Spinal cord (tissue), 10 donors: ENCODE results near the gene PNLIPRP2. TPM values are rescaled to one million over a fixed set of nuclear protein-coding genes. Genes with fewer than 3 reads are reported as not detected.
A peak's percentile ranks its signal among the peaks of the same experiment; 100 is the strongest.

ENCODE experiments used
- DNase-seq, 6 donors: peaks; one replicate each; pipeline versions ENCODE4 v3.0.0 to v3.0.0-alpha.2; 2013 to 2015; ENCODE audit warnings: low spot score in 6 of 6, low read depth in 4 of 6
- H3K27ac ChIP-seq: one replicate; pipeline ENCODE4 v1.5.1; 2013; ENCODE audit warnings: low read depth, low read length, control low read depth
- H3K27me3 ChIP-seq: one replicate; pipeline ENCODE4 v1.6.1; 2013; ENCODE audit warnings: low read length; ENCODE audit not compliant: control insufficient read depth, insufficient read depth
- H3K36me3 ChIP-seq: one replicate; pipeline ENCODE4 v1.6.1; 2013; ENCODE audit warnings: low read length; ENCODE audit not compliant: control insufficient read depth, insufficient read depth
- H3K4me1 ChIP-seq: one replicate; pipeline ENCODE4 v1.6.1; 2013; ENCODE audit warnings: low read length; ENCODE audit not compliant: control insufficient read depth, insufficient read depth
- H3K4me3 ChIP-seq: one replicate; pipeline ENCODE4 v1.5.1; 2013; ENCODE audit warnings: low read depth, low read length, control low read depth
- H3K9me3 ChIP-seq: one replicate; pipeline ENCODE4 v1.6.1; 2013; ENCODE audit warnings: low read length; ENCODE audit not compliant: control insufficient read depth, insufficient read depth
- WGBS: methylation state at CpG from one replicate; pipeline ENCODE4 v1.1.5; 2013; ENCODE audit warnings: missing lambda C conversion rate; ENCODE audit not compliant: insufficient coverage; 5-methylcytosine and 5-hydroxymethylcytosine counted together
- polyA plus RNA-seq, 2 donors: library from polyadenylated mRNA; unstranded; fragments of 120-200 nt; gene quantifications; one replicate each; pipeline ENCODE4 v1.2.1, GENCODE V29; 2013; ENCODE audit not compliant: insufficient read length in 2 of 2
- total RNA-seq, 2 donors: library from RNA; depleted of rRNA in 1 of 2; stranded (reverse); fragments of 120-200 nt in 1 of 2; fragments of >200 nt in 1 of 2; gene quantifications; one replicate each; pipeline versions ENCODE4 v1.2.3 to v1.2.4, GENCODE V29; 2013 to 2014
- donor health status: healthy.

Gene PNLIPRP2
- total and polyA plus RNA-seq, 4 donors = 0.18 to 0.30 (median 0.22) TPM; not detected in 1

GRCh38 chr10:116671274-116671926, 50.6 kb downstream of the PNLIPRP2 start:
- Histone ChIP-seq H3K9me3 (no peaks in the 10 kb centered on the region), H3K27me3 (peaks cover 6% of the 10 kb centered on the region), H3K4me1 (peaks cover 20% of the 10 kb centered on the region), H3K4me3 (no peak overlapping the region), H3K36me3 (peaks cover 14% of the 10 kb centered on the region), H3K27ac (no peak overlapping the region)
- WGBS = 64% methylated on average over 5 of the region's 5 CpGs
- no peak for DNase-seq

- peak in 1 of 6 donors; percentile 90 for DNase-seq
- Histone ChIP-seq H3K27me3 (peaks cover 6% of the 10 kb centered on the region), H3K27ac (no peak overlapping the region), H3K4me3 (no peak overlapping the region), H3K36me3 (peaks cover 21% of the 10 kb centered on the region), H3K9me3 (no peaks in the 10 kb centered on the region), H3K4me1 (peaks cover 20% of the 10 kb centered on the region)
- 90% methylated on average over 5 of the region's 5 CpGs for WGBS
These were observed 52.1 kb downstream of the PNLIPRP2 start for GRCh38 chr10:116672891-116673290.

GRCh38 chr10:116673866-116674265, 53.1 kb downstream of the PNLIPRP2 start:
- Histone ChIP-seq H3K9me3 (no peaks in the 10 kb centered on the region), H3K27ac (no peak overlapping the region), H3K4me3 (no peak overlapping the region), H3K27me3 (peaks cover 6% of the 10 kb centered on the region), H3K36me3 (peaks cover 21% of the 10 kb centered on the region), H3K4me1 (peaks cover 14% of the 10 kb centered on the region)
- WGBS = no CpG with 5 or more reads among the region's 2 CpGs
- DNase-seq = no peak

- DNase-seq = no peak
- peaks cover under 1% of the 10 kb centered on the region for H3K27me3 ChIP-seq
- no peak overlapping the region for H3K4me3 ChIP-seq
- 94% methylated on average over 32 of the region's 32 CpGs for WGBS
- peaks cover 9% of the 10 kb centered on the region for H3K4me1 ChIP-seq
- no peaks in the 10 kb centered on the region for H3K9me3 ChIP-seq
- peaks cover 21% of the 10 kb centered on the region for H3K36me3 ChIP-seq
- no peak overlapping the region for H3K27ac ChIP-seq
These were observed 54.2 kb downstream of the PNLIPRP2 start for GRCh38 chr10:116674901-116675423.

- H3K27me3 ChIP-seq = no peaks in the 10 kb centered on the region
- H3K36me3 ChIP-seq = peaks cover 21% of the 10 kb centered on the region
- H3K27ac ChIP-seq = no peak overlapping the region
- 88% methylated on average over 9 of the region's 11 CpGs for WGBS
- H3K4me3 ChIP-seq = no peak overlapping the region
- no peaks in the 10 kb centered on the region for H3K4me1 ChIP-seq
- no peak for DNase-seq
- H3K9me3 ChIP-seq = no peaks in the 10 kb centered on the region
These were observed 55.4 kb downstream of the PNLIPRP2 start for GRCh38 chr10:116676118-116676517.

GRCh38 chr10:116676633-116677032, 55.9 kb downstream of the PNLIPRP2 start:
- Histone ChIP-seq H3K4me1 (no peaks in the 10 kb centered on the region), H3K27me3 (no peaks in the 10 kb centered on the region), H3K4me3 (no peak overlapping the region), H3K27ac (no peak overlapping the region), H3K9me3 (no peaks in the 10 kb centered on the region), H3K36me3 (peaks cover 21% of the 10 kb centered on the region)
- 81% methylated on average over 8 of the region's 8 CpGs for WGBS
- no peak for DNase-seq

- WGBS = 90% methylated on average over 6 of the region's 15 CpGs
- H3K27me3 ChIP-seq = no peaks in the 10 kb centered on the region
- H3K9me3 ChIP-seq = no peaks in the 10 kb centered on the region
- H3K4me1 ChIP-seq = peaks cover 9% of the 10 kb centered on the region
- H3K36me3 ChIP-seq = peaks cover 17% of the 10 kb centered on the region
- no peak overlapping the region for H3K4me3 ChIP-seq
- H3K27ac ChIP-seq = no peak overlapping the region
- DNase-seq = no peak
These were observed 58.6 kb downstream of the PNLIPRP2 start for GRCh38 chr10:116679351-116679750.

GRCh38 chr10:116683166-116683565, 62.4 kb downstream of the PNLIPRP2 start:
- 91% methylated on average over 5 of the region's 9 CpGs for WGBS
- Histone ChIP-seq H3K27ac (no peak overlapping the region), H3K27me3 (peaks cover 2% of the 10 kb centered on the region), H3K4me3 (no peak overlapping the region), H3K9me3 (no peaks in the 10 kb centered on the region), H3K36me3 (peaks cover 3% of the 10 kb centered on the region), H3K4me1 (peaks cover 14% of the 10 kb centered on the region)
- no peak for DNase-seq

- 92% methylated on average over 11 of the region's 11 CpGs for WGBS
- DNase-seq = no peak
- H3K9me3 ChIP-seq = no peaks in the 10 kb centered on the region
- no peak overlapping the region for H3K4me3 ChIP-seq
- H3K4me1 ChIP-seq = peaks cover 14% of the 10 kb centered on the region
- no peak overlapping the region for H3K27ac ChIP-seq
- H3K36me3 ChIP-seq = peaks cover 3% of the 10 kb centered on the region
- peaks cover 2% of the 10 kb centered on the region for H3K27me3 ChIP-seq
These were observed 63.1 kb downstream of the PNLIPRP2 start for GRCh38 chr10:116683821-116684220.

- Histone ChIP-seq H3K9me3 (no peaks in the 10 kb centered on the region), H3K36me3 (peaks cover 3% of the 10 kb centered on the region), H3K27me3 (peaks cover 2% of the 10 kb centered on the region), H3K4me3 (no peak overlapping the region), H3K27ac (no peak overlapping the region), H3K4me1 (peaks cover 19% of the 10 kb centered on the region)
- no peak for DNase-seq
- 86% methylated on average over 5 of the region's 5 CpGs for WGBS
These were observed 64.0 kb downstream of the PNLIPRP2 start for GRCh38 chr10:116684781-116685180.
